AG20443 (cell line): Measurements from ENCODE around the gene SLX9.
"Not testable (repeated sequence)": the region's sequence is repeated elsewhere in the genome, so short reads cannot be mapped to it uniquely, and the experiment has no call there.

Experiments
- DNase-seq: peaks from one replicate; pipeline ENCODE4 v3.0.0; 2012; ENCODE audit warnings: low spot score, mixed read lengths

SLX9 gene

DNA sequence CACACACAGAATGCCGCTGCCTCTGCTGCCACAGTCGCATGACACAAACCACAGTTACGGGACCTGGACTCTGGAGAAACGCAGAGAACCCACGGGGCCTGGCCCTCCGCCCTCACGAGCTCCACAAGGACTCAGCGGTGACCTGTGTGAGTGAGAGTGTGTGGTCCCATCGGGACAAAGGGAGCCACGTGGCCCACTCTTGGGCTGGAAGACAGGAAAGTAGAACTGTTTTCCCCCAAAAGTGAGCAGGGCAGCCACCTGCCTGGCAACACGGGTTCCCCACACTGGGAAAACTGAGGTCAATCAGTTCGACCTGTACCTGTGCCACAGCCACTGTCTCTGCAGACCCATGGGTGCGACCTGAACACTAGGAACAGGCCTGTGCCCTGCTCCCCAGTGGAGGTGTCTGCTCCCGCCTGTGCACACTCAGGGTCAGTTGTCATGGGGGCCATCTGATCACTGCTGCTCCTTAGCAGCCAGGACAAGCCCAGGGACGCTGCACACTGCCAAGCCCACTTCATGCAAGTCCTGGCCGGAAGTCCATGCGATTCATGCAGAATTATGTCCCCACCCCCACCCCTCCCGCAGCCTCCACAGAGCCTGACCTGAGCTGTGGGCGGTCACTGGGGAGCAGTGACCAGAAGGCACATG, 80.2 kb downstream of the SLX9 start:
- DNase-seq, result no peak

GRCh38 chr21:45020629-45021427, 81.0 kb downstream of the SLX9 start:
- no peak for DNase-seq

- no peak for DNase-seq
Measured at GRCh38 chr21:45021428-45022347, 81.9 kb downstream of the SLX9 start.

- no peak for DNase-seq
Measured at GRCh38 chr21:45022348-45022675, 82.5 kb downstream of the SLX9 start.

- no peak for DNase-seq
Measured at GRCh38 chr21:45022736-45023135, 82.9 kb downstream of the SLX9 start.

- not testable (repeated sequence) for DNase-seq
Measured at GRCh38 chr21:45024516-45024915, 84.7 kb downstream of the SLX9 start.

- peak; percentile 2 for DNase-seq
Measured at GRCh38 chr21:45026066-45026745, 86.4 kb downstream of the SLX9 start.
